Placental pericyte (primary cell): ENCODE measurements around the gene ROBO1. TPM values are rescaled to one million over a fixed set of nuclear protein-coding genes. Genes with fewer than 3 reads are reported as not detected.

Source experiments
- small RNA-seq: library from RNA; depleted of rRNA; stranded (forward); fragments of <200 nt; gene quantifications from one replicate; pipeline ENCODE3, GENCODE V24; 2012; ENCODE audit warnings: low replicate concordance
- total RNA-seq: library from RNA; depleted of rRNA; stranded (reverse); fragments of >200 nt; gene quantifications from 2 replicates; pipeline ENCODE4 v1.2.3, GENCODE V29; 2012

The ROBO1 gene
- total RNA-seq = 46.5 and 141 TPM in 2 replicates

GRCh38 chr3:79767905-79768267, at the start of gene ROBO1:
TSS of gene ROBO1 (minus strand) at chr3:79767998.

Small RNA genes within 50 kb of the gene (small RNA-seq; reads per million reads assigned to genes)
- gene MIR3923 (not detected), gene RN7SL751P (not detected)
